Activated T-cell treated with anti-CD3 and anti-CD28 coated beads, Interleukin-2, amount 50 U/mL, for 24 hours (primary cell): ENCODE data around the gene ABCC8.
"Not testable (repeated sequence)": the region's sequence is repeated elsewhere in the genome, so short reads cannot be mapped to it uniquely, and the experiment has no call there.

Experiments used
- DNase-seq: peaks from one replicate; pipeline ENCODE4 v3.0.0-alpha.2; 2020
- H3K27ac Mint-ChIP-seq: 2 replicates; pipeline ENCODE4 v1.8.0; 2020; ENCODE audit warnings: mild to moderate bottlenecking, mixed read lengths
- H3K27me3 Mint-ChIP-seq: 2 replicates; pipeline ENCODE4 v1.8.0; 2020; ENCODE audit warnings: mixed read lengths
- H3K36me3 Mint-ChIP-seq: 2 replicates; pipeline ENCODE4 v1.8.0; 2020; ENCODE audit warnings: low read depth, mixed read lengths
- H3K4me1 Mint-ChIP-seq: 2 replicates; pipeline ENCODE4 v1.8.0; 2020; ENCODE audit warnings: low read depth, mixed read lengths
- H3K4me3 Mint-ChIP-seq: 2 replicates; pipeline ENCODE4 v1.8.0; 2020; ENCODE audit warnings: mild to moderate bottlenecking, moderate library complexity, mixed read lengths
- H3K9me3 Mint-ChIP-seq: 2 replicates; pipeline ENCODE4 v1.8.0; 2020; ENCODE audit warnings: mixed read lengths

ABCC8 gene

DNA sequence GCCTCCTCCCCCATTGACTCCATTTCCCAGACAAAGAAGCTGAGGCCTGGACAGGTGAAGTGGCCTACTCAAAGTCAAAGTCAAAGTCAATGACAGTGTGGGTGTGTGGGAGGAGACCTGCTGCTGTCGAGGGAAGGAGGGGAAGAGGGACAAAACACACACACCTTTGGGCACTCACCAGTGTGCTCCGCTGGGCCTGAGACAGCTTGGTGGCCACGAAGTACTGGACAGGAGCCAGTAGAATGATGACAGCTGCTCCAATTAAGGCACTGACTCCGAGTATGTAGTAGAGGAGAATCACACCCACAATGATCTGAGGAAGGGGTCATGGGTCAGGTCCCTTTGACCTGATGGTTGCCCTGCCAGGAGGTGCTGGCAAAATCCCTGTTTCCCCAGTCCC, 33.6 kb downstream of the ABCC8 start:
- no peak for DNase-seq
- Mint-ChIP-seq H3K36me3 (no peaks in the 10 kb centered on the region), H3K9me3 (no peaks in the 10 kb centered on the region), H3K4me3 (no peak overlapping the region), H3K4me1 (peaks cover 7% of the 10 kb centered on the region), H3K27me3 (peaks cover 20% of the 10 kb centered on the region), H3K27ac (no peak overlapping the region)

DNA sequence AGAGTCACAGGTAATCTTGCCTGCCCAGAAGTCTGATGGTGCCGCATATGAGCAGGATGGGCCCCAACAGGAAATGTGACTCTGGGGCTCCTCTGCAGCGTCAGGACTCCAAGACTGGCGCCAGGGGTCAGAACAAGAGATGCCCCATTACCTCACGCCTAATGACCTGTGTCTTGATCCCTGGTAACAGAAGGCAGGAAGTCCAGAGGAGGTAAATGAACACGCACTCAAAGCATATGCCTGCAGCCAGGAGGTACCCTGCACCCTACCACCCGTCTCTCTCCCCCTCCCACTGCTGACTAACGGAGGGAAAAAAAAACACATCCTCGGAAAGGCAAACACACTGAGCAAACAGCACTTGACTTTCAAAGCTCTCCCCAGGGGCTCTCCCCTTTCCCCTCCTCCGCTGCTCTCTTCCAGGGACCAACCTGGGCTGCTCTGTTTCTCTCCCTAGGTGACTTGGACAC, 37.3 kb downstream of the ABCC8 start:
- H3K36me3 Mint-ChIP-seq: no peaks in the 10 kb centered on the region
- H3K9me3 Mint-ChIP-seq: no peaks in the 10 kb centered on the region
- H3K27ac Mint-ChIP-seq: no peak overlapping the region
- peaks cover 18% of the 10 kb centered on the region for H3K27me3 Mint-ChIP-seq
- DNase-seq: no peak
- peaks cover 7% of the 10 kb centered on the region for H3K4me1 Mint-ChIP-seq
- no peak overlapping the region for H3K4me3 Mint-ChIP-seq

DNA sequence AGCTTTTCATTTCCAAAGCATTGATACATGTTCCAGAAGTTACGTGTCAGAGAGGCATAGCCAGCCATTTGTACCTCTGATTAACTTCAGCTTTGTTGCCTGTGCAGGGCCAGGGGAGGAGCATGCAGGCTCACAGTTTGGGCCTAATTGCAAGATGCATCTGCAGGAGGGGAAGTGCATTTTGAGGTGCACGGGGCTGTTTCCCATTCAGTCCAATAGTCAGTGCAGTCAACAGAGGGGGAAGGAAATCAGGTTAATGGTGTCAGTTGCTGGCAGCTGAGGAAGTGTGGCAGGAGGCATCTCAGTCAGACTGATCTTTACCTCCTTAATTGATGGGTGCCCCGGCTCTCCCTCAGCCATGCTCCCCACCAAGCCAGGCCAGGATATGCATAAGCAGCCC, 39.3 kb downstream of the ABCC8 start:
- Mint-ChIP-seq H3K36me3 (no peaks in the 10 kb centered on the region), H3K4me1 (peaks cover 7% of the 10 kb centered on the region), H3K27ac (no peak overlapping the region), H3K9me3 (no peaks in the 10 kb centered on the region), H3K4me3 (no peak overlapping the region), H3K27me3 (peaks cover 18% of the 10 kb centered on the region)
- no peak for DNase-seq

DNA sequence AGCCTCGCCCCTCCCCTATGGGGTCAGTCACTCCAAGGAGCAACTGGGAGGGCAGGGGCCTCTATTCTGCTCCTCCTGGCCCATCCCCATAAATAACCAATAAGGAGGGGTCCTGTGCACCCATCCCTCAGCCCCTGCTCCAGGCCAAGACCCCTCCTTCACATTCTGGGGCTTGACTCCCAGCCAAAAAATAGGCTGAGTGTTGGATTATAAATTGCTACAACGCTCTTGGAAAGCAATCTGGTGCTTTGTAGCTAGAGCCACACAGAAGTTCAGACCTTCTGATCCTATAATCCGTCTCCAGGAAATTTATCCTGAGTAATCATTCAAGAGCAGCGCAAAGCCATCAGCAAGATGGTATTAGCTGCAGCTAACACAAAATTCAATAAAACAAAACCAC, 42.5 kb downstream of the ABCC8 start:
- Mint-ChIP-seq H3K4me1 (peaks cover under 1% of the 10 kb centered on the region), H3K27ac (no peak overlapping the region), H3K4me3 (no peak overlapping the region), H3K36me3 (no peaks in the 10 kb centered on the region), H3K27me3 (peaks cover 5% of the 10 kb centered on the region), H3K9me3 (no peaks in the 10 kb centered on the region)
- no peak for DNase-seq

DNA sequence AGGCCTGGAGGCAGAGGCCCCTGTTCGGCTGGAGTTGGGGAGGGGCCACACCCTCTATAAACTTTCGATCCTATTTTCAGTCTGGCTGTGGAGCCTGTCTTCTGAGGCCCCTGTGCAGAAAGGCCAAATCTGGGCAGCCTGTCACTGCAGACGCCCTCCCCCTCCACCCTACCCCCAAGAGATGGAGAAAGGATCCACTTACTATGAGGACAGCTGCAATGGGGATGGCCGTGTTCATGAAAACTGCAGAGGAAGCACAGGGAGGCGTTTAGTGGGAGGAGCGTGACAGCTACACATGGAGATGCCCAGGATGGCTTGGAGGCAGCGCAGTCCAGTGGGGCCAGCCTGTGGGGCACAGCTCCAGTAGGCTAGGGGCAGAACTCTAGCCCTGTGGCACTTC, 44.6 kb downstream of the ABCC8 start:
- H3K27ac Mint-ChIP-seq: no peak overlapping the region

DNA sequence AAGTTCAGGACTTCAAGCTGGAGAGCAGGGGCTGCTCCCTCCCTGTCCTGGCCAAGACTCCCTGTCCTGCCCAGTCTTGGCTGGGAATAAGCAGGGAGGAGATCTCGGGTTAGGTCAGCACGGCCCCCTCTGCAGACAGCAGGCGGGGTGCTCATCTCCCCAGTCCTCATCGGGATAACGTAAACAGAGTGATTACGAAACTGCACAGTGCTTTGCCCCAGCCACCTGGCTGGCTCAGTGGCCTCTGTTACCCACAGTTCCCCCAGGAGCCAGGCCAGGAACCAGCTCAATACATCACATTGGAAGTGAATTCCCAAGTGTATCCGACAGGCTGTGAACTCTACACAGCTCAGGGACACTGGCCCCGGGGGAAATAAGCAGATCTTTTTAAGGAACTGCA, 45.5 kb downstream of the ABCC8 start:
- H3K36me3 Mint-ChIP-seq: no peaks in the 10 kb centered on the region
- no peak overlapping the region for H3K27ac Mint-ChIP-seq
- no peak overlapping the region for H3K4me3 Mint-ChIP-seq
- no peak for DNase-seq
- H3K4me1 Mint-ChIP-seq: no peaks in the 10 kb centered on the region
- H3K27me3 Mint-ChIP-seq: peaks cover 4% of the 10 kb centered on the region
- H3K9me3 Mint-ChIP-seq: no peaks in the 10 kb centered on the region

More for the DNA sequence above, 44.6 kb downstream of the ABCC8 start:
- Mint-ChIP-seq H3K4me1 (no peaks in the 10 kb centered on the region), H3K9me3 (no peaks in the 10 kb centered on the region), H3K4me3 (no peak overlapping the region), H3K27me3 (peaks cover 4% of the 10 kb centered on the region), H3K36me3 (no peaks in the 10 kb centered on the region)
- DNase-seq: no peak

DNA sequence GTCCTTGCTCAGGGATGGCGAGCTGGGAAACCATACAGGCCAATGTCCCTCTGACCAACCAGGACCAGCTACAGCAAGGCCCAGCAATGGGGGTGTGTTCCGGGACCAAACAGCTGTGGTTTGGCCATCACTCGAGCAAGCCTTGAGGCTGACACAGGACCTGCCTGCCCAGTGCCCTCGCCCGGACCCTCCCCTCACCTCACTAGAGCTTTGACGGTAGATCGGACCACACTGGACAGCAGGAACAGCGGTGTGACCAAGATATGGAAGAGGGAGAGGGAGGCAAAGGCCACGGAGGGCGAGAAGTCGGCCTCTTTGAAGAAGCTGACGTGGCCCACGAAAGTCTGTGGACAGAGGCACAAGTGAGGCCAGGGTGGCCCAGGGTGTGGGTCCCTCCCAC, 46.0 kb downstream of the ABCC8 start:
- Mint-ChIP-seq H3K27me3 (peaks cover 4% of the 10 kb centered on the region), H3K4me1 (no peaks in the 10 kb centered on the region)
- no peak for DNase-seq

DNA sequence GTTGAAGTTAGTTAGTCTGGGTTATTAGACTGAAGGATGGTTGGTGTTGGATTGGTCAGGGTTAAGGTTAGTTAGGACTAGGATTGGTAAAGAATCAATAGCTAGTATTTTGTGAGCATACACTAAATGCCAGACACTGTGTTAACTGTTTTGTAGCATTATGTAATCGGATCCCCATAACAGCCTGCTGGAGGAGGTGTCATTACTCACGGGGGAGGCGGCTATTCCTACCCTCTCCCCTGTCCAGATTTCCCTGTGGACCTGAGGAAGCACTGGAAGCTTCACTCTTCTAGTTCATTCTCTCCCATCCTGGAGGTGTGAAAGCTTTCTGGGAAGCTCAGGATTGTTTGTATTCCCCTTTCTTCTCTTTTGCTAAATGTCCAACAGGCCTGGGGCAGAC, 47.7 kb downstream of the ABCC8 start:
- H3K27me3 Mint-ChIP-seq: peaks cover 4% of the 10 kb centered on the region
- H3K27ac Mint-ChIP-seq: no peak overlapping the region
- no peaks in the 10 kb centered on the region for H3K9me3 Mint-ChIP-seq
- no peak overlapping the region for H3K4me3 Mint-ChIP-seq
- no peaks in the 10 kb centered on the region for H3K36me3 Mint-ChIP-seq
- no peak for DNase-seq
- no peaks in the 10 kb centered on the region for H3K4me1 Mint-ChIP-seq

More for the DNA sequence above, 46.0 kb downstream of the ABCC8 start:
- no peaks in the 10 kb centered on the region for H3K9me3 Mint-ChIP-seq
- no peak overlapping the region for H3K27ac Mint-ChIP-seq
- H3K36me3 Mint-ChIP-seq: no peaks in the 10 kb centered on the region
- no peak overlapping the region for H3K4me3 Mint-ChIP-seq

DNA sequence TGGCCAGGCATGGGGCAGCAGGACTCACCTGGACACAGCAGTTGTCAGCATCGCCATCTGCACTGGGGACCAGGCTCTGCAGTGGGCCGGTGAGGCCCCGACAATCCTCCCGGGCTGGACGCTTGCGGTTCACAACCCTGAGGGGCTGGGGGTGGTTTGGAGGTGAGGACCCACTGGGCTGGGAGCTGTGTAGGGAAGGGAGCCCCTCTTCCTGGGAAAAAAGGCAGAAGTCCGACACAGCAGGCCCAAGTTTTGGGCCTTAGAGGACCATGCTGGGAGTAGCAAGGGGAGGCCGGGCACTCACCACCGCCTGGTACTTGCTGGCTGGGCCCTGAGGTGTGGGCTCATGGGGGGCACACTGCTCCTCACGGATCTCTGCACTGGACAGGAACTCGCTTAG, 48.4 kb downstream of the ABCC8 start:
- H3K4me3 Mint-ChIP-seq: no peak overlapping the region
- no peak for DNase-seq
- no peaks in the 10 kb centered on the region for H3K36me3 Mint-ChIP-seq
- H3K27ac Mint-ChIP-seq: no peak overlapping the region
- no peaks in the 10 kb centered on the region for H3K4me1 Mint-ChIP-seq
- no peaks in the 10 kb centered on the region for H3K9me3 Mint-ChIP-seq
- peaks cover 7% of the 10 kb centered on the region for H3K27me3 Mint-ChIP-seq

DNA sequence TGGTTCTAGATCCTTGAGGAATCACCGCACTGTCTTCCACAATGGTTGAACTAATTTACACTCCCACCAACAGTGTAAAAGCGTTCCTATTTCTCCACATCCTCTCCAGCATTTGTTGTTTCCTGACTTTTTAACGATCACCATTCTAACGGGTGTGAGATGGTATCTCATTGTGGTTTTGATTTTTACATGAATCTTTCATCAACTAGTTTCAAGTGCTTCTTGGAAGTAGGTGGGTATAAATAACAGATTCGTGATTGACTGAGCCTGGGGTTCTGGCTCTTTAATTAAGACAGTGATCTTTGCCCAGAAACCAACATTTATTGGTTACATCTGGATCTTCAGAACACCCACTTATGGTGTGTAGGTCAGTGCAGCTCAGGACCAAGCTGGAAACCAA, 50.4 kb downstream of the ABCC8 start:
- H3K27ac Mint-ChIP-seq, DNase-seq, H3K4me1 Mint-ChIP-seq, H3K9me3 Mint-ChIP-seq, H3K4me3 Mint-ChIP-seq, H3K36me3 Mint-ChIP-seq: not testable (repeated sequence)
- H3K27me3 Mint-ChIP-seq: peaks cover 19% of the 10 kb centered on the region

DNA sequence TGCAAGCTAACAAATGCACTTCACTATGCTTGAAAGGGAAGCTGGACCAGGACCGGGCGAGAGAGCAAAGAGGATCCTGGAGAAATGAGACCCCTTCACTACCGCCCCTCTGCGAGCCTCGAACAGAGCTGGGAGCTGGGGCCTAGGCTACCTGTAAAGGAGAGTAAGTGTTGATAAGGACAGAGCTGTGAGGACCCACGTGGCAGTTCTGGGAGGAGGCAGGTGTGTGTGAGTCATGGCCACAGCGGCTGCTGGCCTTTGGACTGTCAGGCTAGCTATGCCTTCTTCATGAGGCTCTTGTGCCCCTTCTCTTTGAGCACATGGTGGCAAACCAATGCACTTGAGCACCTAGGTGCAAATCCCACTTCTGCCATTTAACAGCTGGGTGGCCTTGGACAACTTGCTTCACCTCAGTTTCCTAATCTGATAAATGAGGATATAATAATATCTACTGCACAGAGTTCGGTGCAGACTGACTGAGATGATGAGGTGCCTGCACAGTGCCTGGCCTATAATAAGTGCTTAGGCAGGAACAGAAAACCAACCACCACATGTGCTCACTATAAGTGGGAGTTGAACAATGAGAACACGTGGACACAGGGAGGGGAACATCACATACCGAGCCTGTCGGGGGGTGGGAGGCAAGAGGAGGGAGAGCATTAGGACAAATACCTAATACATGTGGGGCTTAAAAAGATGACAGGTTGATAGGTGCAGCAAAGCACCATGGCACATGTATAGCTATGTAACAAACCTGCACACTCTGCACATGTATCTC, 52.9 kb downstream of the ABCC8 start:
- H3K4me3 Mint-ChIP-seq: no peak overlapping the region
- no peaks in the 10 kb centered on the region for H3K36me3 Mint-ChIP-seq
- H3K4me1 Mint-ChIP-seq: no peaks in the 10 kb centered on the region
- DNase-seq: no peak
- peaks cover 37% of the 10 kb centered on the region for H3K27me3 Mint-ChIP-seq
- no peaks in the 10 kb centered on the region for H3K9me3 Mint-ChIP-seq
- no peak overlapping the region for H3K27ac Mint-ChIP-seq

DNA sequence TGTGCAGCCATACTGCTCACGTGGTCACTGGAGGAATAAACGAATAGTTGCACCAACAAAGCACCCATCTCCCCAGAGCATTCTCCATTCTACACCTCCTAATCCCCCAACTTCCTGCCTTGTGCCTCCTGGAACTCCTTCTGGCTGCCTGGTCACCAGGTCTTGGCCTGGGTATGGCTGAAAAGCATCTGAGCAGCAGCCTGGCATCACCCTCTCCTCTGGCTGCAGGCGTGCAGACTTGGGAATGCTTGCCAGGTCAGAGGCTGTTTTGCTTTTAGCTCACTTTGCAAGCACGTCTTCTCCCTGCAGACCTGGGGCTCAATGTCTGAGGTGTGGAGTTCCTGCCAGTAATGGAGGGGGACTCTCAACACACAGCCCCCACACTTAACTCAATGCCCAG, 54.9 kb downstream of the ABCC8 start:
- Mint-ChIP-seq H3K27ac (no peak overlapping the region), H3K4me3 (no peak overlapping the region), H3K27me3 (peaks cover 45% of the 10 kb centered on the region), H3K36me3 (no peaks in the 10 kb centered on the region), H3K9me3 (no peaks in the 10 kb centered on the region), H3K4me1 (no peaks in the 10 kb centered on the region)
- DNase-seq: no peak

DNA sequence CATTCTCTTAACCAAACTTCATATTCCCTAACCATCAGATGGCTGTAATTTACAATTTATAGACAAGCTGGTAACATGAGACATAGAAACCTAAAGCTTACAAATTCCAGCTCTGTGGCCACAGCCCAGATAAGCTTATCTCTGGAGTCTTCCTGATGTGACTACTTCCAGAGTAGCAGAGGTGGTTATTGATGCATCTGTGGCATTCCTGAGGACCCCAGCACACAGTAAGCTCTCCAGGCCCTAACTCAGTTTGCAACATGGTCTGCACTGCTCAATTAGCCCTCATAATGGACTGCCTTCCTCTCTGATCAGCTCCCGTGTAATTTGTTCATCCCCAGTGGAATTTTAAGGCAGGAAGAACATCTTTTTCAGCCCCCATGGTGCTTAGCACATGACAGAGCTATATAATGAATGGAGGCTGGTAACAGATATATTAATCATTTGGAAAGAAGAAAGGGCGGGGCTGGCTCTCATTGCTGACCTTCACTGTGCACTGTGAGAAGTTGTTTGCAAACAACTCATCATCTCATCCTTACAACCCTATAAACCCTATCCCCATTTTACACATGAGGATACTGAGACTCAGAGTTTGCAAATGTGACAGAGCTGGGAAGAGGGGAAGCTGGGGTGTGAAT, 58.1 kb downstream of the ABCC8 start:
- Mint-ChIP-seq H3K4me3 (no peak overlapping the region), H3K27me3 (peaks cover 61% of the 10 kb centered on the region), H3K36me3 (no peaks in the 10 kb centered on the region), H3K9me3 (no peaks in the 10 kb centered on the region), H3K27ac (no peak overlapping the region), H3K4me1 (peaks cover 5% of the 10 kb centered on the region)
- no peak for DNase-seq

DNA sequence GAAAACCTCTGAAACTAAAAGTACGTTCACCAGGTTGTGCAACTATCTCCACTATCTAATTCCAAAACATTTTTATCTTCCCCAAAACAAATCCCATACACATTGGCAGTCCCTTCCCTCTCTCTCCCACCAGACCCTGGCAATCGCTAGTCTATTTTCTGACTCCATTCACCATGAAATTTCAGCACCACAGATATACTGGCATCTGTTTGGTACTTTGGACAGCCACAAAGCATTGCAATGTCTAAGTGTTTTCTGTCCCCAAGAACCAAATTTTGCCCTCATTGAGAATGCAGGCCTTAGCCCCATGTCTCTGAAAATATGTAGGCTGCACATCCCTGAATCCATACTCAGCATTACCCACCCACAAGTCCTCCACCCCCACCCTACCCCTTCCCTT, 60.2 kb downstream of the ABCC8 start:
- peaks cover 58% of the 10 kb centered on the region for H3K27me3 Mint-ChIP-seq
- H3K9me3 Mint-ChIP-seq: no peaks in the 10 kb centered on the region
- no peak overlapping the region for H3K27ac Mint-ChIP-seq
- H3K4me3 Mint-ChIP-seq: no peak overlapping the region
- no peak for DNase-seq
- H3K4me1 Mint-ChIP-seq: peaks cover 5% of the 10 kb centered on the region
- no peaks in the 10 kb centered on the region for H3K36me3 Mint-ChIP-seq

DNA sequence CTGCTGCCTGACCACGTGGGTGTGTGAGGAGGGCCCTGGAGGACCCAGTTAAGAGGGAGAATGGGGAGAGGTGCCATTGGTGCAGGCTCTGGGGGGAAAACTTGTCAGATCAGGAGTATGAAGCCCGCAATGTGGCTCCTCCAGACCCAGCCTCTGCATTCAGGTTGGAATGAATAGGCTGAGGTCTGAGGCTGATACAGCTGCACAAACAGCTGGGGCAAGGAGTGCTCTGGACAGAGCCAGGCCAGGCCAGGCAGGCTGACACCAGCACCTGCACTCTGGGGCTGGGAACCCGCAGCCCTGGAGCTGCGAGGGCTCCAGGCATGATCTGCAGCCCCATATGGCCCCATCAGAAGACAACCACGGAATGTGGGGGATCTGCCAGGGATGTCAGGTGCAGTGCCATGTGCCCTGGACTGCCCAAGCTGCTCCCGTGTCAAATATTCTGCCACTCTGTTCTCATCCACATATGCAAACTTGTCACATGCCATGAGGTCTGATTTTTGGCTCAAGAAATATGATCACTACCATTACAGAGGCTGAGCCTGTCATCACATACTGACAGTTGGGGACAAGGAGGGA, 61.0 kb downstream of the ABCC8 start:
- DNase-seq: no peak
- peaks cover 51% of the 10 kb centered on the region for H3K27me3 Mint-ChIP-seq

More for the DNA sequence above, 61.0 kb downstream of the ABCC8 start:
- Mint-ChIP-seq H3K9me3 (no peaks in the 10 kb centered on the region), H3K27ac (no peak overlapping the region), H3K4me1 (peaks cover 5% of the 10 kb centered on the region), H3K36me3 (no peaks in the 10 kb centered on the region), H3K4me3 (no peak overlapping the region)
